GM23338 (cell line): ENCODE results near the gene GRIA1.

Experiments
- CREB1 ChIP-seq: fragments of 250-450 bp; sonication (Bioruptor Pico); IDR thresholded peaks from 2 replicates; pipeline ENCODE4 v1.5.0; 2020; ENCODE audit warnings: low read depth, mild to moderate bottlenecking, moderate library complexity
- CTCF ChIP-seq, 2 experiments: fragments of 200-600 bp in 1 of 2; sonication (generic) in 1 of 2; conservative IDR thresholded peaks; 2 replicates each; pipeline versions ENCODE4 v1.5.1 to v1.6.1; 2016 to 2017; ENCODE audit warnings: antibody characterized with exemption in 2 of 2, low read depth in 2 of 2, mild to moderate bottlenecking in 2 of 2, moderate library complexity in 1 of 2
- ETS1 ChIP-seq: IDR thresholded peaks from 2 replicates; pipeline ENCODE4 v1.6.1; 2016; ENCODE audit warnings: antibody characterized with exemption
- EZH2 ChIP-seq: fragments of 200-600 bp; sonication (generic); IDR thresholded peaks from one replicate; pipeline ENCODE4 v1.8.0; 2017; ENCODE audit warnings: antibody characterized with exemption, mild to moderate bottlenecking, low read depth; ENCODE audit not compliant: unreplicated experiment
- EZH2phosphoT487 ChIP-seq: fragments of 200-600 bp; sonication (generic); IDR thresholded peaks from one replicate; pipeline ENCODE4 v1.8.1; 2018; ENCODE audit warnings: antibody characterized with exemption; ENCODE audit not compliant: unreplicated experiment
- JUNB ChIP-seq: IDR thresholded peaks from one replicate; pipeline ENCODE4 v1.6.1; 2016; ENCODE audit warnings: antibody characterized with exemption; ENCODE audit not compliant: unreplicated experiment
- POLR2AphosphoS5 ChIP-seq: IDR thresholded peaks from 2 replicates; pipeline ENCODE4 v1.6.1; 2016; ENCODE audit warnings: antibody characterized with exemption, low read depth
- REST ChIP-seq: IDR thresholded peaks from one replicate; pipeline ENCODE4 v1.6.1; 2018; ENCODE audit warnings: antibody characterized with exemption; ENCODE audit not compliant: unreplicated experiment
- STAT1 ChIP-seq: IDR thresholded peaks from one replicate; pipeline ENCODE4 v1.6.1; 2016; ENCODE audit warnings: antibody characterized with exemption; ENCODE audit not compliant: unreplicated experiment
- ZNF114 ChIP-seq: fragments of 250-450 bp; sonication (Bioruptor Pico); IDR thresholded peaks from 2 replicates; pipeline ENCODE4 v1.5.0; 2020; ENCODE audit warnings: mild to moderate bottlenecking, moderate library complexity
- ZNF462 ChIP-seq: fragments of 250-450 bp; sonication (Bioruptor Pico); IDR thresholded peaks from 2 replicates; pipeline ENCODE4 v1.5.0; 2020; ENCODE audit warnings: mild to moderate bottlenecking, moderate library complexity

- TF ChIP-seq REST = no peak
- no peak for TF ChIP-seq CTCF (conservative IDR thresholded peaks at IDR 0.05; ENCODE audit: low read depth in 2 of 2)
- TF ChIP-seq POLR2AphosphoS5 = no peak
- no peak for TF ChIP-seq ZNF114 (CRISPR knock-in tag)
- TF ChIP-seq EZH2 = no peak
- TF ChIP-seq STAT1 = no peak
- TF ChIP-seq CREB1 (CRISPR knock-in tag) = no peak
- TF ChIP-seq JUNB = no peak
- no peak for TF ChIP-seq ETS1
- no peak for TF ChIP-seq EZH2phosphoT487
- no peak for TF ChIP-seq ZNF462 (CRISPR knock-in tag)
These were observed 19.7 kb upstream of the GRIA1 start for GRCh38 chr5:153470736-153471135.
